Cerebellar nuclear complex (tissue), 1 donor: Measurements from ENCODE around the gene IL25.
"Not testable (repeated sequence)": the region's sequence is repeated elsewhere in the genome, so short reads cannot be mapped to it uniquely, and the experiment has no call there.

ENCODE experiments used
- DNase-seq, 2 experiments: peaks; one replicate each; lab custom pipeline; 2025; lab: John Stamatoyannopoulos, UW

Gene IL25

DNA sequence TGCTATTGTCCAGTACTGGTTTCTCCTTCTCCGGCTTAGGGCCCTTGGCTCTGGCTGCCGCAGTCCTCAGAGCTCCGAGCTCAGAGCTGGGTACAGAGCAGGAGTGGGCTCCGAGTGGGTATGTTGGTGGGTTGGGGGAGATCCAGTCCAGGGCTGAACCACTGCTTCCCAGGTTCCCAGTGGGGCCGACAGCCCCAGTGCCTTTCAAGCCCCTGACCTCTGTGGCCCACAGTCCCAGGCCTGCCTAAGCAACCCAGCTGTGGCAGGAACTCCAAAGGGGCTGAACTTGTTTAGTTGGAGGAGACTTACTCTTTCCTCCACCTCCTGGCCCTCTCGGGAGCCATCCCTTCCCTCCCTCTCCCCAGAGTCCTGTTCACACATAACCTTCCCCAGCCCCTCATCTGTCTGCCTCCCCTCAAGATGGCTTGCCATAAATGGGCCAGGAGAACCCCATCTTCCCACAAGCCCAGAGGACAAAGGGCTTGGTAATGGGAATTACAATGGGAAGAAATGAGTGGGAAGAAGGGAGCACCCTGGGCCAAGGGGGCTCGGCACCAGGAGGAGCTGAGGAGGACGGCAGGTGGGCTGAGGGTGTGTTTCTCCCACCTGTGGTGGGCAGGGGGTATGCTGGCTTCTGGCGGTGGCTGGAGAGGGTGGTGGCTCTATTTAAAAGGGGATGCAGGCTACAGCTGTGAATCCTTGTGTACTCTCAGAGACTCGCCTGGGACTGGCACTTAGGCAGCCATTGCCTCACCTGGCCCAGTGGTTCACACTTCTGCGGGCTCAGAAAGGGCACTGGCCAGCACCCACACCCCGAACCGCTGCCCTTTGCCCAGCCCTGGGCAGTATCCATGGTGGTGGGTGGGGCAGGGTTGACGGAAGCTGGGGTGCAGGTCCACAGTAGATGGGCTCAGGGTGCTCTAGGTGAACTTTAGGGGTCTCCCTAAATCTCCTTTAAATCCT, 39.2 kb downstream of the IL25 start:
- DNase-seq: no peak

- DNase-seq: no peak
These were observed 41.1 kb downstream of the IL25 start for GRCh38 chr14:23413681-23414080.

DNA sequence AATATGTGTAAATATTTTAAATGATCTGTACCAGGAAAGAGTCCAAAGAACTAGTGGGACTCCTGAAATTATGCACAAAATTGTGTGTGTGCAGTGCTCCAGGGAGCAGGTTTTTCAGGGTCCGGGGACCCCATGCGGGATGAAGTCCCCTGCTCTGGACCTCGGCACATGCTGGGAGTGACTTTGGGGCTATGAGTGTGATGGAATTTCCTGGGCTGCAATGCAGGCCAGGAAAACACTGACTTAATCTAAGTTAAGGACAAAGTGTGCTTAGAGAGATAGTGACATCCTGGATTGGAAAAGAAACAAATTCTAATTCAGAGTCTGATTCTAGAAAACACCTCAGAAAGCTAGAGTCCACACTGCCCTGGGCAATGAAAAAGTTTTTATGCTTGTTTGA, 41.6 kb downstream of the IL25 start:
- no peak for DNase-seq

DNA sequence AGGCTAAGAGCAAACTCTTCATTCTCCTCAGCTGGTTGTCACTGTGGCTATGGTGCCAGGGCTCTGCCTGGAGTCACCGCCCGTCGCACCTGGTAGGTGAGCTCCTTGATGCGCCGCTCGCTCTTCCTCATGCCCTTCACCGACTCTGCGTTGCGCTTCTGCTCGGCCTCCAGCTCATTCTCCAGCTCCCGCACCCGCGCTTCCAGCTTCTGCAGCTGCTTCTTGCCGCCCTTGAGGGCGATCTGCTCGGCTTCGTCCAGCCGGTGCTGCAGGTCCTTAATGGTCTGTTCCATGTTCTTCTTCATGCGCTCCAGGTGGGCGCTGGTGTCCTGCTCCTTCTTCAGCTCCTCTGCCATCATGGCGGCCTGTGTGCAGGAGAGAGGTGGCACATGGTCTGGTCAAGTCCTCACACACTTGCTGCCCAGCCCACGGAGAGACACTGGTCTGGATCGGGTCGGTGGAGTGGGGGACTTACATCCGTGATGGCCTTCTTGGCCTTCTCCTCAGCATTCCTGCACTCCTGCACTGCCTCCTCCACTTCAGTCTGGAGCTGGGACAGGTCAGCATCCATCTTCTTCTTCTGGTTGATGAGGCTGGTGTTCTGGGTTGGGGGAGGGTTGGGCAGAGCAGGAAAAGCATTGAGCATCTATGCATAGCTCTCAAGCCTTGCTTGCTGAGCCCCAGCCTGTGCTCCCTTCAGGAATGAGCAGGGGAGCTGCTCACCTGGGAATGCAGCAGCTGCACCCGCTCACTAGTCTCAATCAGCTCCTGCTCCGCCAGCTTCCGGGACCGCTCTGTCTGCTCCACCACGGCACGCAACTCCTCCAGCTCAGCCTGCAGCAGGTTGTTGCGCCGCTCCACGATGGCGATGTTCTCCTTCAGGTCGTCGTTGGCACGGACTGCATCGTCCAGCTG, 42.6 kb downstream of the IL25 start:
- no peak for DNase-seq

- DNase-seq: no peak
These were observed 43.5 kb downstream of the IL25 start for GRCh38 chr14:23415821-23416778.

DNA sequence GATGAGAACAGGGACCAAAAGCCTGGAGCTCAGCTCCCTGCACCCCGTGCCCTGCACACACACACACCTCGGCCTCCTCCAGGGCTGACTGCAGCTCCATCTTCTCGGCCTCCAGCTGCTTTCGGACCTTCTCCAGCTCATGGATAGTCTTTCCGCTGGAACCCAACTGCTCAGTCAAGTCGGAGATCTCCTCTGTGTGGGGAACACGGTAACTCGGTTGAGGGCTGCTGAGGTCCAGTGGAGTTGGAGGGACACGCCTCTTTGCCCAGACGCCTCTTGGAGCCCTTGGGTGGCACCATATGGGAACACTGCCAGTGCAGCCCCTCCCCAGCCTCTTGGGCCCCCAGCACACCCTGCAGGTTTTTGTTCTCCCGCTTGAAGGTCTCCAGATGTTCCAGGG, 44.2 kb downstream of the IL25 start:
- no peak for DNase-seq

DNA sequence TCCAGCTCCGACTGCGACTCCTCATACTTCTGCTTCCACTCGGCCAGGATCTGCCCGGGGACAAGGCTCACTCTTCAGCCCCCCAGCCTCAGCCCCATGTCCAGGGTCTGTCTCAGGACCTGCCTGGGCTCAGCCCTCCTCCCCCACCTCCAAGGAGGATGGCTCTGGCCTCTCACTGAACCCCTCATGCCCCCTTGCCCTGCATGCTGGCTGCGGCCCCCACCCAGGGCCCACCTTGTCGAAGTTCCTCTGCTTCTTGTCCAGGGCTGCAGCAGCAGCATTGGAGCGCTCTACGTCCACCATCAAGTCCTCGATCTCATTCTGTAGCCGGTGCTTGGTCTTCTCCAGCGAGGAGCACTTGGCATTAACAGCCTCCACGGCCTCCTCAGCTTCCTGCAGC, 44.7 kb downstream of the IL25 start:
- not testable (repeated sequence) for DNase-seq

DNA sequence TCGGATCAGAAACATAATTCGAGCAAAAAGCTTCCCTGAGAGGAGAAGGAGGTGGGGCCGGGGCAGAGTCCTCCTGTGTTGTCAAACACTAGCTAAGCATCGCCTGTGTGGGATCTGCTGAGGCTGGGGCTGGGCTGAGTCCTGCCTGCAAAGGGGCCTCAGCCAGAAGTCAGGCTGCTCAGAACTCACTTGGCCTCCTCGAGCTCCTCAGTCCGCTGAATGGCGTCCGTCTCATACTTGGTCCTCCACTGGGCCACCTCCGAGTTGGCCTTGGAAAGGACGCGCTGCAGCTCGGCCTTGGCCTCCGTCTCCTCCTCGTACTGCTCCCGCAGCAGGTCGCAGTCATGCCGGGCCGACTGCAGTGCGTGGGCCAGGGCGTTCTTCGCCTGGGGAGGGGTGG, 45.4 kb downstream of the IL25 start:
- no peak for DNase-seq

DNA sequence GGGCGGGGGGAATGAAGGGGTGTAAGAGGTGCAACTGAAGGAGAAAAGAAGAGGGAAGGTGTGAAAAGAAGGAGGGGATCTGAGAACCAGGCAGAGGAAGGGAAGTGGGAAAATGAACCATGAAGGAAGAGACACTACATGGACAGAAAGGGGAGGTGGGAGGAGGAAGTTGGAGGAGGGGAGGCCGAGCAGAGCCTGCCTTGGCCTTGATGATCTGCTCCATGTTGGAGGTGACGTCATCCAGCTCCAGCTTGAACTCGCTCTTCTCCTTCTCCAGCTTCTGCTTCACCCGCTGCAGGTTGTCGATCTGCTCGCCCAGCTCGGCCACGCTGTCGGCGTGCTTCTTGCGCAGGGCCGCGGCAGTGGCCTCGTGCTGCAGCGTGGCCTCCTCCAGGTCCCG, 47.0 kb downstream of the IL25 start:
- DNase-seq: not testable (repeated sequence)

GRCh38 chr14:23421594-23421993, 49.0 kb downstream of the IL25 start:
- DNase-seq: no peak

DNA sequence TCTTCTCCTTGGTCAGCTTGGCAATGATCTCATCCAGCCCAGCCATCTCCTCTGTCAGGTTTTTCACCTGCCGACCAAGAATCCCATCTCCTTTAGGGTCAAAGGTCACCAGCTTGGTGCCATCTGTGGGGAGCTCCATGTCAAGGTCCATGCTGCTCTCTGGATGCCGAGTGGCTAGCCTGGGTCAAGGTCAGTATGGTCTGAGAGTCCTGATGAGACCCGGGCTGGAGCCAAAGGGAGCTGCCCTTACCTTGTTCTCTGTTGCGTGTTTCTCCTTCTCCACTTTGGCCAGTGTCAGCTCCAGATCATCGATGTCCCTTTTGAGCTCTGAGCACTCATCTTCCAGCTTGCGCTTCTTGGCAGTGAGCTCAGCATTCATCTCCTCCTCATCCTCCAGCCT, 51.0 kb downstream of the IL25 start:
- DNase-seq: no peak

GRCh38 chr14:23425169-23425568, 52.6 kb downstream of the IL25 start:
- no peak for DNase-seq

DNA sequence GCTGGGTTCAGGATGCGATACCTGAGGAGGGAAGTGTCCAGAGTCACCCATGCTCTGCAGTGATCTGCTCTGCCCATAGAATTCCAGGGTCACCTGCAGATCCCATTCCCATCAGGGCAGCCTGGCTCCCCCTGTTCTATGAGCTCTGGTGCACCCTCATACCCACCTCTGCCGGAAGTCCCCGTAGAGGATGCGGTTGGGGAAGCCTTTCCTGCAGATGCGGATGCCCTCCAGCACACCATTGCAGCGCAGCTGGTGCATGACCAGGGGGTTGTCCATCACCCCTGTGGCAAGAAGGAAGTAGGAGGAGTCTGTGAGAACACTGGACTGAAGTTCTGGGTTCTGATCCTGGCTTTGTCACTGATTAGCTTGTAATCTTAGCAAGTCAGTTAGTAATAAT, 53.2 kb downstream of the IL25 start:
- DNase-seq: not testable (repeated sequence)
